ENCODE measurements around the gene RNU1-4. TPM values are rescaled to one million over a fixed set of nuclear protein-coding genes. Genes with fewer than 3 reads are reported as not detected.
"Not testable (repeated sequence)": the region's sequence is repeated elsewhere in the genome, so short reads cannot be mapped to it uniquely, and the experiment has no call there.

RNU1-4 gene
- total RNA-seq (2021; fragmentation: NEBNext Ultra II Directional; extraction: Animal tissue kit (Norgen Biotek cat#: 25700)) = 1,000 to 10,000 TPM; 1,191 to 2,394 (median 1,819) TPM
- long read RNA-seq = 0 reads

DNA sequence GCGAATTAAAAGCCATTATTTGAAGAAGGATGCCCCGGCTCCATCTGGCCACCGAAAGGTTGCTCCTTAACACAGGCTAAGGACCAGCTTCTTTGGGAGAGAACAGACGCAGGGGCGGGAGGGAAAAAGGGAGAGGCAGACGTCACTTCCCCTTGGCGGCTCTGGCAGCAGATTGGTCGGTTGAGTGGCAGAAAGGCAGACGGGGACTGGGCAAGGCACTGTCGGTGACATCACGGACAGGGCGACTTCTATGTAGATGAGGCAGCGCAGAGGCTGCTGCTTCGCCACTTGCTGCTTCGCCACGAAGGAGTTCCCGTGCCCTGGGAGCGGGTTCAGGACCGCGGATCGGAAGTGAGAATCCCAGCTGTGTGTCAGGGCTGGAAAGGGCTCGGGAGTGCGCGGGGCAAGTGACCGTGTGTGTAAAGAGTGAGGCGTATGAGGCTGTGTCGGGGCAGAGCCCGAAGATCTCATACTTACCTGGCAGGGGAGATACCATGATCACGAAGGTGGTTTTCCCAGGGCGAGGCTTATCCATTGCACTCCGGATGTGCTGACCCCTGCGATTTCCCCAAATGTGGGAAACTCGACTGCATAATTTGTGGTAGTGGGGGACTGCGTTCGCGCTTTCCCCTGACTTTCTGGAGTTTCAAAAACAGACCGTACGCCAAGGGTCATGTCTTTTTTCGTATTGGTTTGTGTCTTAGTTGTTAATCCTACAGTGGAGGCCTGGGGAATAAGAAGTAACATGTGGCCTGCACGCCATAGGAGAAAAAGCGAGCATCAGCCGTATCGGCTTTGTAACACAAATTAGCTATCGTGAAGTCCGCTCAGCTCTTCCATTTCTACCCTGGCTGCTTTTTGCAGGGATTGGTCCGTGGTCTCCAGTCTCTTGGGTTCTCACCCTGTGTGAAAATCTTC lies at the start of gene RNU1-4:
Gene RNU1-4 (plus strand): TSS at position 470 of the 918 bp plus-strand sequence.
- H3K9me3 Mint-ChIP-seq; H3K4me1 Mint-ChIP-seq (ENCODE audit: low read depth); DNase-seq; H3K36me3 Mint-ChIP-seq (ENCODE audit: low read depth); H3K27ac Mint-ChIP-seq; H3K4me3 Mint-ChIP-seq; H3K27me3 Mint-ChIP-seq (ENCODE audit: insufficient read depth): not testable (repeated sequence)

DNA sequence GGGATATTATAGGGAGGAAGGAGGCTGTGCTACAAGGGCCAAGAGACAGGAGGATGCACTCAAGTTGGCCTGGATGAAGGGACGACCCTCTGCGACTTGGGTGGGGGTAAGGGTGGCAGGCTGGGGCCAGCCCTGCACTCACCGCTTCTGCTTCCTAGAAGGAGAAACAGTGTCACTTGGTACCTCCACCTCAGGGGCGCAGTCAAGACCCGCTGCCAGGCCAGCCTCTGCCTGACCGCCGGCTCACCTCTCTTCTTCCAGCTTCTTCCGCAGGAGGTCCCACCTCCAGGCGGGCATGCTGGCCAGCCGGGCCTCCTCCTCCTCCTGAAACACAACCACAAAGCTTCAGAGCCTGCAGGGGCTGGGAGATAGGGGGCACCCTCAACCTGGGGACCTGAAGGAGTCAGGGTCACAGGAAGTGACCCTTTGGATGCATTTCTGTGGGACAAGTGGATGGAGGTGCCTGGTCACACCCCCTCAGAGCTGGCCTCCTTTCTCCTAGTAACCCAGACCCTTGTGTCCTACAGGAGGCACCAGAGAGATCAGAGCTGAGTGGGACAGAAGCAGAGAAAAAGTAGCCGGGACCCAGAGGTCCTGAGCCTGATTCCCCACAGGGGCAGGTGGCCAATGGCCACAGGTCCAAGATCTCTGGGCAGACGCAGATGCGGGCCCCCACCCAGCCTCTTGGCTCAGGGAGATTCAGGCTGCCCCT lies 49.2 kb upstream of the RNU1-4 start:
- H3K27me3 Mint-ChIP-seq (ENCODE audit: insufficient read depth); DNase-seq; H3K27ac Mint-ChIP-seq; H3K4me1 Mint-ChIP-seq (ENCODE audit: low read depth); H3K36me3 Mint-ChIP-seq (ENCODE audit: low read depth); H3K4me3 Mint-ChIP-seq; H3K9me3 Mint-ChIP-seq: not testable (repeated sequence)

DNA sequence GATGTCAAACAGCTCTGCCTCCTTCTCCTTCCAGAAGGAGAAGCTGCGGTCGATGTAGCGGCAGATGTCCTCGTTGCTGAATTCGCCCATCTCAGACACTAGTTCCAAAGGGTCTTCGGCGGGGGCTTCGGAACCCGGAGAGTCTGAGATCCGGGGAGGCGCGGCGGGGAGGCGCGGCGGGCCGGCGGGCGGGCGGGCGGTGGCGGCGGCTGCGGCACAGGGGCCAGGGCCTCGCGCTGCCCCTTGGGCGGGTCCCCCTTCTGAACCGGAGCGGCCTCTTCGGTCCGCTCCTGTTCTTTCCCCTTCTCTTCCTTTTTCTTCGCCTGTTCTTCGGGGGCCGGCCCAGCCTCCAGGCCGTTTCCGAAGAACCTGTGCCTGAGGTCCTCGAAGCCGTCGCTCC lies 48.0 kb upstream of the RNU1-4 start:
- not testable (repeated sequence) for H3K4me3 Mint-ChIP-seq; H3K9me3 Mint-ChIP-seq; H3K36me3 Mint-ChIP-seq (ENCODE audit: low read depth); H3K27ac Mint-ChIP-seq; H3K4me1 Mint-ChIP-seq (ENCODE audit: low read depth); H3K27me3 Mint-ChIP-seq (ENCODE audit: insufficient read depth); DNase-seq

DNA sequence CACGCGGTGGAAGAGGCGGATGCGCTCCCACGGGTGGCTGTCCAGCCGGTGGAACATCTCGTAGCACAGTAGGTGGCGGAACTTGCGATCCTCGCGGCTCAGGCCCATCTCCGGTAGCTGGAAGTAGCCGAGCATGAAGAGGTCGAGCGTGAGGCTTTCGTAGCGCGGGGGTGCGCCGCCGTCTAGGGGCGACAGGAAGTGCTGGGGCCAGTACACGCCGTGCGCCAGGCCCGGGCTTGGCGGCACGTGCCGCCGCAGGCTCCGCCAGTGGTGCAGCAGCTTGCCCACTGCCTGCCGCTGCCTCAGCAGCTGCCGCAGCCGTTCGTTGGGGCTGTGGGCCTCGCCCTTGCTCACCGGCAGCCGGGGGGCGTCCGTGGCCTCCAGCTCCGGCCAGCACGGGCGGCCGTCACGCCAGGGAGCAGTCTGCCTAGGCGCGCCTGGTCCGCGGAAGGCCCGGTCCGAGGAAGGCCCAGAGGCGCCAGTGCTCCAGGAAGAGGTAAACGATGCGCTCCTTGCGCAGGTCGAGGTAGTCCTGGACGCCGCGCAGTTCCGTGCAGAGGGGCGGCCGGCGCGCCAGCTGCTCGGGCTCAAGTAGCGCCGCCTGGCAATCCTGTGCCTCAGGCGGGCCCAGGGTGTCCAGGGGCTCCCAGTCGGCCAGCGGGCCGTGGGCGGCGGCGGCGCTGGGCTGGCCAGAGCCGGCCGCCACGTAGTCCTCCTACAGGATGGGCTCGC lies 47.4 kb upstream of the RNU1-4 start:
- H3K36me3 Mint-ChIP-seq (ENCODE audit: low read depth); H3K4me1 Mint-ChIP-seq (ENCODE audit: low read depth); H3K4me3 Mint-ChIP-seq; H3K9me3 Mint-ChIP-seq; H3K27me3 Mint-ChIP-seq (ENCODE audit: insufficient read depth); H3K27ac Mint-ChIP-seq; DNase-seq: not testable (repeated sequence)

DNA sequence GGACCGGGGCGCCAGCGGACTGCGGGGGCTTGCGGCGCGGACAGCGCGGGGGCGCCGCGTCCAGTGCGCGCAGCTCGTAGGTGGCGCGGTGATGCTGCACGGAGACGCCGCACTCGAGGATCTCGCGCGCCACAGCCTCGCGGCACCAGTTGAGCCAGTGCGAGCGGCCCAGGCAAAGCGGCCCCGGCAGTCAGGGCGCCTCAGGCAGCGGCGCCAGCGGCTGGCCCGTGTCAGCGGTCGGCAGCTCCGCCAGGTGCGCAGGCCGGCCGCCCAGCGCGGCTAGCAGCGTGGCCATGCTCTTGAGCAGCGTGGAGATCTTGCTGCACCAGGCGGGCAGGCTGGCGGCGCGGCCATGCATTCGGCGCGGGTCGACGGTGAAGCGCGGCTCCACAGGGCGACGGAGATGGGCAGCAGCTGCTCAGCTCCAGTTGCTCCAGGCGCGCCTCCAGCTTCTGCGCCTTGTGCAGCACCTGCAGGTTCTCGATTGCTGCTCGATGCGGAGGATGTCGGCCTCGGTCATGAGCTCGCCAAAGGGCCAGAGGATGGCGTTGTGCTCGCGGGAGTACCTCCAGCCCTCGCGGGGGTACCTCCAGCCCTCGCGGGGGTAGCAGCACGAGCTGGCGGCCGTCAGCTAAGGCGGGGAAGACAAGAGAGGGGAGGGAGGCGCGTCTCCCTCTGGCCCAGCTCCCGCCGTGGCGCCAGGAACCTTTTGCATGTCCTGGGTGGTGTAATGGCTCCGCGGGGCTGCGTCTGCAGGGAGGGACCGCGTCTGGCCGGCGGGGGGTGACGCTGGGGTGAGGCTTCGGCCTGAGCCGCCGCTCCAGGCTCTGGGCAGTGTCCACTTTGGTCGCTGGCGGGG lies 46.6 kb upstream of the RNU1-4 start:
- H3K27me3 Mint-ChIP-seq (ENCODE audit: insufficient read depth); H3K27ac Mint-ChIP-seq; H3K4me1 Mint-ChIP-seq (ENCODE audit: low read depth); H3K9me3 Mint-ChIP-seq; H3K4me3 Mint-ChIP-seq; DNase-seq; H3K36me3 Mint-ChIP-seq (ENCODE audit: low read depth): not testable (repeated sequence)

DNA sequence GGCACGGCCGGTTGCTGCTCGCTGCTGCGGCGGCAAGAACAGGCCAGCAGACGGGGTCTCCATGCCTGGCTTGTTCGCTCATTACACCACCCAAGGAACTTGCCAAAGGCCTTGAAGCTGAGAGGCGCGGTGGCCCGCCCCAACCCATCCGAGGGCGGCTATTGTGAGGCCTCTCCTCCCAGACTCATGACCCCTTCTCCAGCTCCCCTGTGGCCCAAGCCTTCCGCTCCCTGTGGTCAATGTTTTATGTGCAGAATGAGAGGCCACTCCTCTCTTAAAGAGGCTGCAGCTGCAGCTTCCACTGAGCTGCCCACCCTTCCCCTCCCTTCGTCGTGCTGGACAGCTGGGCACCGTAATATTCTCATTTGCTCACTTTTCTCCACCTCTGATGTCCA lies 46.0 kb upstream of the RNU1-4 start:
- not testable (repeated sequence) for DNase-seq; H3K4me1 Mint-ChIP-seq (ENCODE audit: low read depth); H3K27ac Mint-ChIP-seq; H3K9me3 Mint-ChIP-seq; H3K4me3 Mint-ChIP-seq; H3K36me3 Mint-ChIP-seq (ENCODE audit: low read depth)
- peaks cover 10% of the 10 kb centered on the region for H3K27me3 Mint-ChIP-seq (ENCODE audit: insufficient read depth)

DNA sequence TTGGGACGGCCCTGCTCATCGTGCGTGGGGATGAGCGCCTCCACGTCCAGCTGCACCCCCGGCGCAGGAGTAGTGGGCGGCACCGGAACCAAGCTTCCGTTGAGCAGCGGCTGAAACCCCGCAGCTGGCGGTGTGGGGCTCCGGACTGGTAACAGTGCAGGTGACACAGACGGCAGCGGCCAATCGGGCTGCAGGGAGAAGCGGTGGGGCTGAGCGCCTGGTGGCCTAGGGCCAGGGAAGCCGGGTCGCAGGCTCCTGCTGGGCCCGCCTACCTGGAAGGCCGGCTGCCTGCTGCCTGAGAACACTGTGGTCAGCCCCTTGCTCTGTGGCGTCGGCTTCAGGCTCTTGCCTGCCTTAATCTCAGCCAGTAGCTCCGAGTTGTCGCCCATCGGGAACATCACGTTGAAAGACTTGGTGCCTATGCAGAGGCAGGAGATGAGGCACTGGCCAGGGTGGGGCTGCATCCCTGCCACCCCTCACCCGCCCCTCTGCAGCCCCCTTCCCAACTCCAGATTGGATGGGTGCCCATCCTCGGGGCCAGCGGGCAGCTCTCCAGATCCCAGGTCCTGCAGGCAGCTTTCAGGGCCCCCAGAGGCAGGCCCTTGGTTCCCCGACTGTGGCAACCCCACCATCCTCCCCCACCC lies 43.7 kb upstream of the RNU1-4 start:
- not testable (repeated sequence) for H3K36me3 Mint-ChIP-seq (ENCODE audit: low read depth); H3K4me1 Mint-ChIP-seq (ENCODE audit: low read depth); H3K27ac Mint-ChIP-seq; DNase-seq; H3K9me3 Mint-ChIP-seq; H3K4me3 Mint-ChIP-seq
- H3K27me3 Mint-ChIP-seq (ENCODE audit: insufficient read depth) = peaks cover 10% of the 10 kb centered on the region

DNA sequence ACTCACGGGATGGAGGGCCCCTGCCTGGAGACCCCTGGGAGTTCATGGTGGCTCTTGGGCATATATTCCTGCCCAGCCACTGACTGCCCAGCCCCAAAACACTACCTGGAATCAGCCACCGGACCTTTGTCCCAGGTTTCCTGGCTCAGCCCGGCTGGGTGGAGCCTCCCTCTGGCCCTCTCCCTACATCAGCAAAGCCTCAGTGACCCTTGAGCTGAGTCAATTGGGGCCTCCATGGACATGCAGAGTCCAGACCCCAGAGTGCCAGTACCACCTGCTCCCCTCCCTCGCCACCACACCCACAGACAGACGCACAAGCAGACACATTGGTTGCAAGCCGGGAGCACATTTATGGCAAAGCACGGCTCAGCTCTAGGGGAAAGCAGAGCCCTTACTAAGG lies 43.2 kb upstream of the RNU1-4 start:
- H3K36me3 Mint-ChIP-seq (ENCODE audit: low read depth); H3K9me3 Mint-ChIP-seq; DNase-seq; H3K4me3 Mint-ChIP-seq; H3K4me1 Mint-ChIP-seq (ENCODE audit: low read depth); H3K27ac Mint-ChIP-seq: not testable (repeated sequence)
- H3K27me3 Mint-ChIP-seq (ENCODE audit: insufficient read depth) = peaks cover 10% of the 10 kb centered on the region

DNA sequence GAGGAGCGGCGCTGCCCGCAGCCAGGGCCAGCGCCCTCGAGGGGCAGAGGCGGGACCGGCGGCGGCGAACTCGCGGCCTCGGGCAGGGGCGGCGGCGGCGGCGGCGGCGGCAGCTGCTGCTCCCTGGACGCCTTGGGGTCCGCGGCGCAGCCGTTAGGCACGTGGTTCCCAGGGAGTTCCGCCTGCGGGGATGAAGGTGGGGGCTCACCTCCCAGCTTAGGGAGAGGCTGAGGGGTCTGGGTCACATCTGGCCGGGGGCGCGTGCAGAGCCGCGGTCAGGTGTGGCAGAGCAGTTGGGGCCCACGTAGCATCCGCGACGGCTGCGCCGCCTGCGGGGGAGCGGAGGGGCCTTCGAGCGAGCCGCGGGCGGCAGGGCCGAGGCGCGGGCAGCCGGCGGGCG lies 40.9 kb upstream of the RNU1-4 start:
- DNase-seq, H3K9me3 Mint-ChIP-seq: not testable (repeated sequence)

DNA sequence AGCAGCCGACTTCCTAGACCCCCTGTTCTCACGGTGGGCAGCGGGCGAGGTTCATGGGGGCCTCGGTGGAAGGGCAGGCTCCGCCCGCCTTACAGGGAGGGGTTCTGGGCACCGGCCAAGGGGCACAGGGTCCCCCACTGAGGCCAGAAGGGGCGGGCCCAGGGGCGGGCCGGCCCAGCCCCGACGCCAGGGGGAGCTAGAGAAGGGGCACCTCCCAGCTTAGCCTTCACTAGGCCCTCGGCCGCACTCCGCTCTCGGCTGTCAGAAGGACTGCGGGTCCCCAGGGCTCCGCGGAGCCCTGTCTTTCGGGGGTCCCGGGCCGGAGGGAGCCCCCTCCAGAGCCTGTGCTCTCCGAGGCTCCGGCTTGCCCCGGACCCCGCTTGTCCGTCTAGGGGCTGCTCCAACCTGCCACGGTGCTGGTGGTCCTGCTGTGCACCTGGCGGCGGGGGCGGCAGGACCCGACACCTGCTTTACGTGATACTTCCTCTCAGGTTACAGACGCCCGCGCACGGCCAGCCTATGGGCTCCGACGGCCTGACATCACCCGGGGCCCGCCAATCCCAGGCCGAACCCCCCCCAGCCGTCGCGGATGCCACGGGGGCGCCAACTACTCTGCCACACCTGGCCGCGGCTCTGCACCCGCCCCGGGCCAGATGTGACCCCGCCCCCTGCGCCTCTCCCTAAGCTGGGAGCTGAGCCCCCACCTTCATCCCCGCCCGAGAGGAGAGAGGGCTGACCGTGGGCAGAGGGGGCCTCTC lies 40.0 kb upstream of the RNU1-4 start:
- H3K36me3 Mint-ChIP-seq (ENCODE audit: low read depth); H3K27me3 Mint-ChIP-seq (ENCODE audit: insufficient read depth); H3K4me1 Mint-ChIP-seq (ENCODE audit: low read depth); H3K27ac Mint-ChIP-seq; DNase-seq; H3K9me3 Mint-ChIP-seq; H3K4me3 Mint-ChIP-seq: not testable (repeated sequence)

More for the DNA sequence above, 40.9 kb upstream of the RNU1-4 start:
- peaks cover 10% of the 10 kb centered on the region for H3K27me3 Mint-ChIP-seq (ENCODE audit: insufficient read depth)
- H3K36me3 Mint-ChIP-seq (ENCODE audit: low read depth); H3K4me3 Mint-ChIP-seq; H3K4me1 Mint-ChIP-seq (ENCODE audit: low read depth); H3K27ac Mint-ChIP-seq: not testable (repeated sequence)

DNA sequence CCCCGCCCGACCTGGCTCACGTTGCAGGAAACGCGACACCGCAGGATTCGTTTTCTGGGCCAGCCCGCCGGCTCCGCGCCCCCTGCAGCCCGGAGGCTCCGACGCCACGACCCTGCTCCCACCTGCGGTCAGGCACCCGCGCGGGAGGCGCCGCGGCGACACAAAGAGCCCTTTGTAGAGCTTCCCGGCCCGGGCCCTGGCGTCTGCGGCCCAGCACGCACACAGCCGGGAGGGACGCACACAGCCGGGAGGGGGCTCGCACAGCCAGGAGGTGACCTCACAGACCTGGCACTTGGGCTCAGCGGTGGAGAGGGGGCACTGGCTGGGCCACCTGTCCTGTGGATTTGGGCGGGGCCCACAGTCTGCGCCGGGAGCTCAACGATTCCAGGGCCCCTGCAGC lies 39.1 kb upstream of the RNU1-4 start:
- H3K9me3 Mint-ChIP-seq; H3K4me3 Mint-ChIP-seq; DNase-seq; H3K36me3 Mint-ChIP-seq (ENCODE audit: low read depth); H3K27ac Mint-ChIP-seq; H3K27me3 Mint-ChIP-seq (ENCODE audit: insufficient read depth); H3K4me1 Mint-ChIP-seq (ENCODE audit: low read depth): not testable (repeated sequence)

DNA sequence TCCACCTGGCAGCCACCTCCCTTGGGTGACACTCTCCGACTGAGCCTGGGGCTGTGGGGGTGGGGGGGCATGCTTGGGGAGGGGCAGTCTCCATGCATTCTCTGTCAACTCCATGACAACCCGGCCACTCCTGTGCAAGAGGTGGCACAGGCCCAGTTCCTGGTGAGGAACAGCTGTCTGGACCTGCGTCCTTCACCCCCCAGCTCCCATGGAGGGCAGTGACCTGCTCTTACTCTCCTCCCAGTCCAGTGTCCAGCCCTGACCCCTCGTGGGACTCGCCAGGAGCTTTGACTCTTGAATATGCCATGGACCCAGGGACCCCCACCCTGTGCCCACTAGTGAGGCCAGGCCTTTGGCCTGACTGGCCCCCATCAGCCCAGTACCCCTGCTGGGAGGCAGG lies 38.0 kb upstream of the RNU1-4 start:
- not testable (repeated sequence) for H3K27ac Mint-ChIP-seq; H3K4me3 Mint-ChIP-seq; H3K4me1 Mint-ChIP-seq (ENCODE audit: low read depth); DNase-seq; H3K36me3 Mint-ChIP-seq (ENCODE audit: low read depth); H3K9me3 Mint-ChIP-seq; H3K27me3 Mint-ChIP-seq (ENCODE audit: insufficient read depth)
